Astrocyte of the spinal cord (primary cell): ENCODE results near the gene PADI2.

Experiments
- DNase-seq: peaks from one replicate; pipeline ENCODE4 v3.0.0; 2011; ENCODE audit warnings: low read depth, low spot score
- H3K4me3 ChIP-seq: 2 replicates; pipeline ENCODE4 v1.5.1; 2011; ENCODE audit warnings: low read depth, mild to moderate bottlenecking, low read length, moderate library complexity
- in situ Hi-C: cut with HindIII; loops from 2 replicates; pipeline ENCODE4 v1.10.0; 2017; ENCODE audit warnings: low sequenced_read_pairs
- TF ChIP-seq, protein P1 (sequence below): IDR thresholded peaks from 2 replicates; pipeline ENCODE4 v1.5.1; 2012; ENCODE audit warnings: low read depth, mild to moderate bottlenecking, low read length, inconsistent platforms

Gene PADI2

DNA sequence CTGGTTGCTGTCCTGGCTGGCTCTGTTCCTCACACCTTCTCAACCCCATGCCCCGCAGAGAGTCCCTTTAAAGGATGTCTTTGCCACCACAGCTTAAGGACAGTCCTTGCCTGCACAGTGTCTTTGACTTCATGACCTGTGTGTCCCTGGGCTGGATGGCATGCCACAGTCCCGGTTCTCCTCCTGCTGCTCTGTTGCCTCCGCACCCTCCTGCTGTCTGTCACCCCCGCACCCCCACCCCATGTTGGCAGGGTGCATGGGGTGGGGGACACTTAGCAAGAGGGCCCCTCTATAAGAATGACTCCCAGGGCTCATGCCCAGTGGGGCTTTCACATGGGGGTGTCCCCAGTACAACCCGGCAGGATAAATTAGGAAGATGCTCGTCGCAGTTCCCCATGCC lies 44.1 kb upstream of the PADI2 start:
- TF ChIP-seq, protein P1, sequence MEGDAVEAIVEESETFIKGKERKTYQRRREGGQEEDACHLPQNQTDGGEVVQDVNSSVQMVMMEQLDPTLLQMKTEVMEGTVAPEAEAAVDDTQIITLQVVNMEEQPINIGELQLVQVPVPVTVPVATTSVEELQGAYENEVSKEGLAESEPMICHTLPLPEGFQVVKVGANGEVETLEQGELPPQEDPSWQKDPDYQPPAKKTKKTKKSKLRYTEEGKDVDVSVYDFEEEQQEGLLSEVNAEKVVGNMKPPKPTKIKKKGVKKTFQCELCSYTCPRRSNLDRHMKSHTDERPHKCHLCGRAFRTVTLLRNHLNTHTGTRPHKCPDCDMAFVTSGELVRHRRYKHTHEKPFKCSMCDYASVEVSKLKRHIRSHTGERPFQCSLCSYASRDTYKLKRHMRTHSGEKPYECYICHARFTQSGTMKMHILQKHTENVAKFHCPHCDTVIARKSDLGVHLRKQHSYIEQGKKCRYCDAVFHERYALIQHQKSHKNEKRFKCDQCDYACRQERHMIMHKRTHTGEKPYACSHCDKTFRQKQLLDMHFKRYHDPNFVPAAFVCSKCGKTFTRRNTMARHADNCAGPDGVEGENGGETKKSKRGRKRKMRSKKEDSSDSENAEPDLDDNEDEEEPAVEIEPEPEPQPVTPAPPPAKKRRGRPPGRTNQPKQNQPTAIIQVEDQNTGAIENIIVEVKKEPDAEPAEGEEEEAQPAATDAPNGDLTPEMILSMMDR = no peak
- in situ Hi-C loops = no loop called here
- no peak for DNase-seq
- no peak overlapping the region for H3K4me3 ChIP-seq

DNA sequence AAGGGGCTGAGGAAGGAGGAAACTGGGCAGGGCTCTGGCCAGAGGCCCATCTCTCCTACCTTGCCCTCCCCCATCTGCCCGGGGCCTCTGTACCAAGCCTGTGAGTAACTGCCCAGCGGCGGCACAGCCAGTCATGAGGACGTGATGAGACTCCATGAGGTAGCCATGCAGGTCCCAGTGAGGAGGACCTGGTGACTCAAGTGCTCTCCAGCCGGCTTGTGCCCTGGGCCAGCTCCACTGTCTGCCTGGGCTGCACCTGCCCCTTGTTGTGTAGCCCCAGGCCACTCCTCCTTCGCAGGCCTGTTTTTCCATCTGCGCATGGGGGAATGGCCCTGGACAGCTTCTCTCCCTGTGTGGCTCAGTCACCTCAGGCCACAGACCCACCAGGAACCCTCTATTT lies 43.7 kb upstream of the PADI2 start:
- in situ Hi-C loops = no loop called here
- DNase-seq = no peak
- TF ChIP-seq, protein P1 = no peak
- no peak overlapping the region for H3K4me3 ChIP-seq

GRCh38 chr1:17161926-17162800 lies 42.9 kb upstream of the PADI2 start:
- no peak for DNase-seq
- TF ChIP-seq, protein P1 = no peak
- in situ Hi-C loops = no loop called here
- no peak overlapping the region for H3K4me3 ChIP-seq

DNA sequence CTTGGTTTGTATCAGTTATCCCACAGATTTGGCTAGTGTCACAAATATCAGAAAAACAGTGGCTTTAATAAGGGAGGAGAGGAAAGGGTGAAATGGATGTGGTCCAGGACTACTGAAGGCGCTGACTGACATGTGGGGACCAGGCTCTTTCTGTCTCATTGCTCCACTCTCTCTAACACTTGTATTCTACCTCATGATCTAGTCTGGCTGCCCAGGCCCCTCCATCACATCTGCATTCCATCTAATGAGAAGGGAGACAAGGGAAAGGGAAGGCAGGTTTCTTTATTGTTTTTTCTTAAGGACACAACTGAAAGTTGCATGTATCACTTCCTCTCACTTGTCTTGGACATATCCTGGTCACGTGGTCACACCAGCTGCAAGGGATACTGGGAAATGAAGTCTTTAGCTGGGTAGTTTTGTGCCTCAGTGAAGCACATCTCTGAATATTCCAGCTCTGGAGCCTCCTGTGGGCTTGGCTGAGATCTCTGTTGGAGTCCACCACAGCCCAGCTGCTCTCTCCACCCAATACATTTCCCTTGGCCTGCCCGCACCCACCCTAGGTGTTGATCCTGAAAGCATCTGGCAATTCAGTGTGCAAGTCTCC lies 42.0 kb upstream of the PADI2 start:
- in situ Hi-C loops = no loop called here
- no peak for DNase-seq
- TF ChIP-seq, protein P1 = no peak
- no peak overlapping the region for H3K4me3 ChIP-seq

- no peak overlapping the region for H3K4me3 ChIP-seq
- TF ChIP-seq, protein P1 = no peak
- DNase-seq = no peak
- in situ Hi-C loops = no loop called here
Observed at GRCh38 chr1:17158961-17159360, 39.7 kb upstream of the PADI2 start.

DNA sequence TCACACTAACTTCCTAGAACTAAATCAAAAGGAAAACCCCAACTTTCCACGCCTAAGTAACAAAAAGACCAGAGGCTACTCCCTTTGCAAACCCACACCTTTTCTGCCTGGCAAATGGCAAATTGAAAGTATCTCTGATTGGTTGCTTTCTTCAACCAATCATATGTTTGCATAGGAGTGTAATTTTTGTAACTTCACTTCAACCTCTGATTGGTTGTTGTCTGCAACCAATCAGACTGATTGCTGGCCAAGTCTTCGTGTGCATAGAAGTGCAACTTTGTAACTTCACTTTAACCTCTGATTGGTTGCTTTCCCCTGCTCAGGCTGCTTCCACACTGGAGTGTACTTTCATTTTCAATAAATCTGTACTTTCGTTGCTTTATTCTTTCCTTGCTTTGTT lies 36.9 kb upstream of the PADI2 start:
- TF ChIP-seq, protein P1 = no peak
- no peak for DNase-seq
- in situ Hi-C loops = no loop called here
- no peak overlapping the region for H3K4me3 ChIP-seq
